SK-N-SH (cell line): Measurements from ENCODE around the gene PLB1.

ENCODE experiments used
- EP300 ChIP-seq, 2 experiments: IDR thresholded peaks; 2 replicates each; pipeline versions ENCODE4 v1.4.0 to v1.6.1; 2012; ENCODE audit warnings: borderline replicate concordance in 1 of 2, low read depth in 1 of 2, low read length in 1 of 2
- GABPA ChIP-seq: IDR thresholded peaks from 2 replicates; pipeline ENCODE4 v1.4.0; 2012; ENCODE audit warnings: low read depth, mild to moderate bottlenecking
- MXI1 ChIP-seq: IDR thresholded peaks from 2 replicates; pipeline ENCODE4 v1.6.1; 2012; ENCODE audit warnings: mild to moderate bottlenecking, low read depth, low read length, improper control_type of control experiment
- POLR2AphosphoS5 ChIP-seq: IDR thresholded peaks from 2 replicates; pipeline ENCODE4 v1.6.1; 2012; ENCODE audit warnings: low read depth, low read length
- RCOR1 ChIP-seq: fragments of 150-350 bp; IDR thresholded peaks from 2 replicates; pipeline ENCODE4 v1.6.1; 2017; ENCODE audit warnings: antibody characterized with exemption, low read length
- RXRA ChIP-seq: IDR thresholded peaks from 2 replicates; pipeline ENCODE4 v1.4.0; 2012; ENCODE audit warnings: low read depth, mild to moderate bottlenecking, borderline replicate concordance
- SIN3A ChIP-seq: IDR thresholded peaks from 2 replicates; pipeline ENCODE4 v1.6.1; 2012; ENCODE audit warnings: low read depth, mild to moderate bottlenecking, low read length, moderate library complexity, borderline replicate concordance
- TAF1 ChIP-seq: IDR thresholded peaks from 2 replicates; pipeline ENCODE4 v1.6.1; 2012; ENCODE audit warnings: low read depth, mild to moderate bottlenecking, low read length, moderate library complexity, borderline replicate concordance
- TCF12 ChIP-seq: IDR thresholded peaks from 2 replicates; pipeline ENCODE4 v1.4.0; 2012
- TF ChIP-seq, protein P1 (sequence below): fragments of 200-600 bp; sonication (generic); IDR thresholded peaks from 2 replicates; pipeline ENCODE4 v1.6.1; 2017; ENCODE audit warnings: antibody characterized with exemption, mild to moderate bottlenecking, moderate library complexity
- TF ChIP-seq, protein P2 (sequence below): IDR thresholded peaks from 2 replicates; pipeline ENCODE4 v1.6.1; 2012; ENCODE audit warnings: mild to moderate bottlenecking, low read depth, low read length, moderate library complexity
- TF ChIP-seq, protein P3 (sequence below): IDR thresholded peaks from 2 replicates; pipeline ENCODE4 v1.4.0; 2012; ENCODE audit warnings: low read depth

DNA sequence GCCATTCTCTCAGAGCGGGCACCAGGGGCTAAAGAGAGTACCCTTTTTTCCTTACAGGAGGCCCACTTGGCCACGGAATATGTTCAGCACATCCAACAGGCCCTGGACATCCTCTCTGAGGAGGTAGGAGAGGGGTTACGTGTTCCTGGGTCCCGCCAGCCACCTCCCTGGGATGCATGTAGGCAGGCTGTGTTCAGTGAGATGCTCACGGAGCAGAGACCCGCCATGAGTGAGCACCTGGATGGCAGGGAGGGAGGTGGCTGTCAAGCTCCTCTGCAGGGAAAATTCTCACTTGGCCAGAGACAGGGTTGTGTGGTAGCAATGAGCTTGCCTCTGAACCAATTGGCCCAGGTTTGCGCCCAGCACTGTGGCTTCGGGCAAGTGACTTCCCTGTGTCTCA lies 132.6 kb downstream of the PLB1 start:
- TF ChIP-seq, protein P1, sequence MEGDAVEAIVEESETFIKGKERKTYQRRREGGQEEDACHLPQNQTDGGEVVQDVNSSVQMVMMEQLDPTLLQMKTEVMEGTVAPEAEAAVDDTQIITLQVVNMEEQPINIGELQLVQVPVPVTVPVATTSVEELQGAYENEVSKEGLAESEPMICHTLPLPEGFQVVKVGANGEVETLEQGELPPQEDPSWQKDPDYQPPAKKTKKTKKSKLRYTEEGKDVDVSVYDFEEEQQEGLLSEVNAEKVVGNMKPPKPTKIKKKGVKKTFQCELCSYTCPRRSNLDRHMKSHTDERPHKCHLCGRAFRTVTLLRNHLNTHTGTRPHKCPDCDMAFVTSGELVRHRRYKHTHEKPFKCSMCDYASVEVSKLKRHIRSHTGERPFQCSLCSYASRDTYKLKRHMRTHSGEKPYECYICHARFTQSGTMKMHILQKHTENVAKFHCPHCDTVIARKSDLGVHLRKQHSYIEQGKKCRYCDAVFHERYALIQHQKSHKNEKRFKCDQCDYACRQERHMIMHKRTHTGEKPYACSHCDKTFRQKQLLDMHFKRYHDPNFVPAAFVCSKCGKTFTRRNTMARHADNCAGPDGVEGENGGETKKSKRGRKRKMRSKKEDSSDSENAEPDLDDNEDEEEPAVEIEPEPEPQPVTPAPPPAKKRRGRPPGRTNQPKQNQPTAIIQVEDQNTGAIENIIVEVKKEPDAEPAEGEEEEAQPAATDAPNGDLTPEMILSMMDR = no peak
- no peak for TF ChIP-seq GABPA
- TF ChIP-seq SIN3A = no peak
- TF ChIP-seq MXI1 = no peak
- no peak for TF ChIP-seq TCF12
- TF ChIP-seq RCOR1 = no peak
- TF ChIP-seq, protein P2, sequence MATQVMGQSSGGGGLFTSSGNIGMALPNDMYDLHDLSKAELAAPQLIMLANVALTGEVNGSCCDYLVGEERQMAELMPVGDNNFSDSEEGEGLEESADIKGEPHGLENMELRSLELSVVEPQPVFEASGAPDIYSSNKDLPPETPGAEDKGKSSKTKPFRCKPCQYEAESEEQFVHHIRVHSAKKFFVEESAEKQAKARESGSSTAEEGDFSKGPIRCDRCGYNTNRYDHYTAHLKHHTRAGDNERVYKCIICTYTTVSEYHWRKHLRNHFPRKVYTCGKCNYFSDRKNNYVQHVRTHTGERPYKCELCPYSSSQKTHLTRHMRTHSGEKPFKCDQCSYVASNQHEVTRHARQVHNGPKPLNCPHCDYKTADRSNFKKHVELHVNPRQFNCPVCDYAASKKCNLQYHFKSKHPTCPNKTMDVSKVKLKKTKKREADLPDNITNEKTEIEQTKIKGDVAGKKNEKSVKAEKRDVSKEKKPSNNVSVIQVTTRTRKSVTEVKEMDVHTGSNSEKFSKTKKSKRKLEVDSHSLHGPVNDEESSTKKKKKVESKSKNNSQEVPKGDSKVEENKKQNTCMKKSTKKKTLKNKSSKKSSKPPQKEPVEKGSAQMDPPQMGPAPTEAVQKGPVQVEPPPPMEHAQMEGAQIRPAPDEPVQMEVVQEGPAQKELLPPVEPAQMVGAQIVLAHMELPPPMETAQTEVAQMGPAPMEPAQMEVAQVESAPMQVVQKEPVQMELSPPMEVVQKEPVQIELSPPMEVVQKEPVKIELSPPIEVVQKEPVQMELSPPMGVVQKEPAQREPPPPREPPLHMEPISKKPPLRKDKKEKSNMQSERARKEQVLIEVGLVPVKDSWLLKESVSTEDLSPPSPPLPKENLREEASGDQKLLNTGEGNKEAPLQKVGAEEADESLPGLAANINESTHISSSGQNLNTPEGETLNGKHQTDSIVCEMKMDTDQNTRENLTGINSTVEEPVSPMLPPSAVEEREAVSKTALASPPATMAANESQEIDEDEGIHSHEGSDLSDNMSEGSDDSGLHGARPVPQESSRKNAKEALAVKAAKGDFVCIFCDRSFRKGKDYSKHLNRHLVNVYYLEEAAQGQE = no peak
- TF ChIP-seq, protein P3, sequence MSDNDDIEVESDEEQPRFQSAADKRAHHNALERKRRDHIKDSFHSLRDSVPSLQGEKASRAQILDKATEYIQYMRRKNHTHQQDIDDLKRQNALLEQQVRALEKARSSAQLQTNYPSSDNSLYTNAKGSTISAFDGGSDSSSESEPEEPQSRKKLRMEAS = no peak
- no peak for TF ChIP-seq POLR2AphosphoS5
- TF ChIP-seq EP300 (IDR thresholded peaks at IDR 0.05; ENCODE audit: borderline replicate concordance in 1 of 2, low read depth in 1 of 2, low read length in 1 of 2) = no peak
- no peak for TF ChIP-seq TAF1
- no peak for TF ChIP-seq RXRA
